ENCODE data around the gene CDKN2B. TPM values are rescaled to one million over a fixed set of nuclear protein-coding genes. Genes with fewer than 3 reads are reported as not detected.

Gene CDKN2B
- total RNA-seq, 1 experiment from 2014 or later: 0.05 TPM

DNA sequence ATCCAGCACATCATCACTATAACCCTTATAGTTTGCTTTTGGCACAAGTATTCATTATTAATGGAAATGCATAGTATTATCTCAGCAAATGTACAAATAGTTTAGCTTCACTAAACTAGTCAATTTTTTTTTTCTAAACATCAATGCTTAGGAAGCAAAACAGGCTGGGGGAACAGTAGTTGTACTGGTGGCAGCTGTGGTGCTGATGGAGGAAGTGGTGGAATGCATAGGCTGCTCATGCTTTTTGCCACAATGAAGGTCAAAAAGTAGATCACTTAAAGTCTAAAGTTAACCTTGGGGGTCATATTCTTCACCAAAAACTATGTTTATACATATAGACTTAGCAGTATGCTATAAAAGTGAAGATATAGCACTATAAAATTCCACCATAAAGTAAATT lies 36.3 kb upstream of the CDKN2B start:
- no peak overlapping the region for H3K4me3 ChIP-seq (ENCODE audit: low read depth in 2 of 2, low read length in 2 of 2)
- H3K36me3 ChIP-seq (ENCODE audit: control insufficient read depth, insufficient read depth, low read length): no peaks in the 10 kb centered on the region
- in situ Hi-C loops (cut with HindIII; ENCODE audit: low pct_unique_long_range_greater_than_20kb, low sequenced_read_pairs) (no loop called here), intact Hi-C loops (cut with micrococcal nuclease; ENCODE audit: unreplicated experiment) (no loop called here)
- no TSS peak for BruUV-seq (replicated peaks)
- CTCF ChIA-PET: no interaction called here
- DNase-seq (ENCODE audit: low read depth, low spot score): no peak
- POLR2A ChIA-PET: no interaction called here
- no peaks in the 10 kb centered on the region for H3K4me1 ChIP-seq (ENCODE audit: control insufficient read depth, insufficient read depth, low read length)
- no peaks in the 10 kb centered on the region for H3K27me3 ChIP-seq (ENCODE audit: control insufficient read depth, insufficient read depth, low read length)
- ATAC-seq: no peak
- no peaks in the 10 kb centered on the region for H3K9me3 ChIP-seq (ENCODE audit: control insufficient read depth, insufficient read depth, low read depth, low read length)
- TF ChIP-seq, protein P1, sequence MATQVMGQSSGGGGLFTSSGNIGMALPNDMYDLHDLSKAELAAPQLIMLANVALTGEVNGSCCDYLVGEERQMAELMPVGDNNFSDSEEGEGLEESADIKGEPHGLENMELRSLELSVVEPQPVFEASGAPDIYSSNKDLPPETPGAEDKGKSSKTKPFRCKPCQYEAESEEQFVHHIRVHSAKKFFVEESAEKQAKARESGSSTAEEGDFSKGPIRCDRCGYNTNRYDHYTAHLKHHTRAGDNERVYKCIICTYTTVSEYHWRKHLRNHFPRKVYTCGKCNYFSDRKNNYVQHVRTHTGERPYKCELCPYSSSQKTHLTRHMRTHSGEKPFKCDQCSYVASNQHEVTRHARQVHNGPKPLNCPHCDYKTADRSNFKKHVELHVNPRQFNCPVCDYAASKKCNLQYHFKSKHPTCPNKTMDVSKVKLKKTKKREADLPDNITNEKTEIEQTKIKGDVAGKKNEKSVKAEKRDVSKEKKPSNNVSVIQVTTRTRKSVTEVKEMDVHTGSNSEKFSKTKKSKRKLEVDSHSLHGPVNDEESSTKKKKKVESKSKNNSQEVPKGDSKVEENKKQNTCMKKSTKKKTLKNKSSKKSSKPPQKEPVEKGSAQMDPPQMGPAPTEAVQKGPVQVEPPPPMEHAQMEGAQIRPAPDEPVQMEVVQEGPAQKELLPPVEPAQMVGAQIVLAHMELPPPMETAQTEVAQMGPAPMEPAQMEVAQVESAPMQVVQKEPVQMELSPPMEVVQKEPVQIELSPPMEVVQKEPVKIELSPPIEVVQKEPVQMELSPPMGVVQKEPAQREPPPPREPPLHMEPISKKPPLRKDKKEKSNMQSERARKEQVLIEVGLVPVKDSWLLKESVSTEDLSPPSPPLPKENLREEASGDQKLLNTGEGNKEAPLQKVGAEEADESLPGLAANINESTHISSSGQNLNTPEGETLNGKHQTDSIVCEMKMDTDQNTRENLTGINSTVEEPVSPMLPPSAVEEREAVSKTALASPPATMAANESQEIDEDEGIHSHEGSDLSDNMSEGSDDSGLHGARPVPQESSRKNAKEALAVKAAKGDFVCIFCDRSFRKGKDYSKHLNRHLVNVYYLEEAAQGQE (IDR thresholded peaks at IDR 0.05; ENCODE audit: insufficient read depth in 1 of 2, low read depth in 2 of 2, low read length in 1 of 2): no peak
- TF ChIP-seq POLR2AphosphoS5 (IDR thresholded peaks at IDR 0.05; ENCODE audit: low read depth, low read length): no peak
- TF ChIP-seq SIN3A (IDR thresholded peaks at IDR 0.05; ENCODE audit: borderline replicate concordance, insufficient read depth, low read depth, low read length): no peak
- TF ChIP-seq, protein P2, sequence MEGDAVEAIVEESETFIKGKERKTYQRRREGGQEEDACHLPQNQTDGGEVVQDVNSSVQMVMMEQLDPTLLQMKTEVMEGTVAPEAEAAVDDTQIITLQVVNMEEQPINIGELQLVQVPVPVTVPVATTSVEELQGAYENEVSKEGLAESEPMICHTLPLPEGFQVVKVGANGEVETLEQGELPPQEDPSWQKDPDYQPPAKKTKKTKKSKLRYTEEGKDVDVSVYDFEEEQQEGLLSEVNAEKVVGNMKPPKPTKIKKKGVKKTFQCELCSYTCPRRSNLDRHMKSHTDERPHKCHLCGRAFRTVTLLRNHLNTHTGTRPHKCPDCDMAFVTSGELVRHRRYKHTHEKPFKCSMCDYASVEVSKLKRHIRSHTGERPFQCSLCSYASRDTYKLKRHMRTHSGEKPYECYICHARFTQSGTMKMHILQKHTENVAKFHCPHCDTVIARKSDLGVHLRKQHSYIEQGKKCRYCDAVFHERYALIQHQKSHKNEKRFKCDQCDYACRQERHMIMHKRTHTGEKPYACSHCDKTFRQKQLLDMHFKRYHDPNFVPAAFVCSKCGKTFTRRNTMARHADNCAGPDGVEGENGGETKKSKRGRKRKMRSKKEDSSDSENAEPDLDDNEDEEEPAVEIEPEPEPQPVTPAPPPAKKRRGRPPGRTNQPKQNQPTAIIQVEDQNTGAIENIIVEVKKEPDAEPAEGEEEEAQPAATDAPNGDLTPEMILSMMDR (IDR thresholded peaks at IDR 0.05): no peak
- TF ChIP-seq TCF7L2 (IDR thresholded peaks at IDR 0.05; ENCODE audit: low read depth, low read length): no peak
- H3K27ac ChIP-seq (ENCODE audit: low read length): no peak overlapping the region

DNA sequence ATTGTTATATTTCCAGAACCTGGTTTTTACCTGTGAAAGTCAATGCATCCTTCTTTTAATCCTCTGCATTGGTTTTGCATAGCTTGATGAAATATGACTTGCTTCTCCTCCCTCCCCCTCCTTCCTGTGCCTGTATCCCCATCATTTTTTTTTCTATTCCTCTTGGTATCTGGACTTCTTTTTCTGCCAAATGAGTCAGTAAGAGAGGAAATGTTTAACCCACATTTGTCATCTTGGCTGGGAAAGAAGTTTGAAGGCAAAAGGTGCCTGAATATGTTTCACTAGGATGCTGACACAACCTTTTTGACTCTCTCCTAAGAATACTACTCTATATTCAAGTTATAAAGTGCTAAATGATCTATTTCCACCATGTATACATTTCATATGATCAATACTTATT lies 35.5 kb upstream of the CDKN2B start:
- Histone ChIP-seq H3K27me3 (ENCODE audit: control insufficient read depth, insufficient read depth, low read length) (no peaks in the 10 kb centered on the region), H3K4me1 (ENCODE audit: control insufficient read depth, insufficient read depth, low read length) (no peaks in the 10 kb centered on the region), H3K36me3 (ENCODE audit: control insufficient read depth, insufficient read depth, low read length) (no peaks in the 10 kb centered on the region), H3K27ac (ENCODE audit: low read length) (no peak overlapping the region), H3K4me3 (ENCODE audit: low read depth in 2 of 2, low read length in 2 of 2) (no peak overlapping the region), H3K9me3 (ENCODE audit: control insufficient read depth, insufficient read depth, low read depth, low read length) (no peaks in the 10 kb centered on the region)
- ATAC-seq (no peak), DNase-seq (ENCODE audit: low read depth, low spot score) (no peak)
- ChIA-PET POLR2A (no interaction called here), CTCF (no interaction called here)
- intact Hi-C loops (cut with micrococcal nuclease; ENCODE audit: unreplicated experiment) (no loop called here), in situ Hi-C loops (cut with HindIII; ENCODE audit: low pct_unique_long_range_greater_than_20kb, low sequenced_read_pairs) (no loop called here)
- no TSS peak for BruUV-seq (replicated peaks)
- TF ChIP-seq TCF7L2 (IDR thresholded peaks at IDR 0.05; ENCODE audit: low read depth, low read length): no peak
- TF ChIP-seq, protein P2 (IDR thresholded peaks at IDR 0.05): no peak
- TF ChIP-seq, protein P1 (IDR thresholded peaks at IDR 0.05; ENCODE audit: insufficient read depth in 1 of 2, low read depth in 2 of 2, low read length in 1 of 2): no peak
- TF ChIP-seq SIN3A (IDR thresholded peaks at IDR 0.05; ENCODE audit: borderline replicate concordance, insufficient read depth, low read depth, low read length): no peak
- no peak for TF ChIP-seq POLR2AphosphoS5 (IDR thresholded peaks at IDR 0.05; ENCODE audit: low read depth, low read length)
